ENCODE results near the gene C1orf21. TPM values are rescaled to one million over a fixed set of nuclear protein-coding genes. Genes with fewer than 3 reads are reported as not detected.

The C1orf21 gene
- total RNA-seq, 1 donor from 2014 or later: 0.09 TPM

DNA sequence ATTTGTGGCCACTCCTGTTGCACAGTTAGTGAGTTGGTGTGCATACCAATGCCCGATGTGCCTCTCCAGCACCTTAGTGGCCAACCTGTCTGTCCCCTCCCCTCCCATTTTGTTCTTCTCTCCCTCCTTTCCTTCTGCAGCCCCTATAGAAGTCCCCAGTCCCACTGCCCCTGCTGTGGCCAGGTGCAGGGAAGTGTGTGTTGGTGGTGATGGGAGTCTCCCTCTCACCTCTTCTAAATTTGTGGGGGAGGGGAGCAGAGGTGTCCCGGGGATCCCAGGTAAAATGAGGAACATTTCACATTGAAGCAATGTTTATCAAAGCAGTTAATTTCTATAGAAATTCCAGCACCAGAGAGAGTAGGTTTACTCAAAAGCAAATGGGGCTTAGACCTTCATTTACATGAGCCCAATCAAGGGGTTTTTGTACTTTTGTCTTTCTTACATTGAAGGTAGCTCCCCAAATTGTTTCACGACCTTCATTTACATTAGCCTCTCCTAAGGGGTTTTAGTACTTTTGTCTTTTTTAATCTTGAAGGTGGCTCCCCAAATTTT, 3.0 kb upstream of the C1orf21 start:
- H3K9me3 Mint-ChIP-seq: no peaks in the 10 kb centered on the region
- TF ChIP-seq, protein P1, sequence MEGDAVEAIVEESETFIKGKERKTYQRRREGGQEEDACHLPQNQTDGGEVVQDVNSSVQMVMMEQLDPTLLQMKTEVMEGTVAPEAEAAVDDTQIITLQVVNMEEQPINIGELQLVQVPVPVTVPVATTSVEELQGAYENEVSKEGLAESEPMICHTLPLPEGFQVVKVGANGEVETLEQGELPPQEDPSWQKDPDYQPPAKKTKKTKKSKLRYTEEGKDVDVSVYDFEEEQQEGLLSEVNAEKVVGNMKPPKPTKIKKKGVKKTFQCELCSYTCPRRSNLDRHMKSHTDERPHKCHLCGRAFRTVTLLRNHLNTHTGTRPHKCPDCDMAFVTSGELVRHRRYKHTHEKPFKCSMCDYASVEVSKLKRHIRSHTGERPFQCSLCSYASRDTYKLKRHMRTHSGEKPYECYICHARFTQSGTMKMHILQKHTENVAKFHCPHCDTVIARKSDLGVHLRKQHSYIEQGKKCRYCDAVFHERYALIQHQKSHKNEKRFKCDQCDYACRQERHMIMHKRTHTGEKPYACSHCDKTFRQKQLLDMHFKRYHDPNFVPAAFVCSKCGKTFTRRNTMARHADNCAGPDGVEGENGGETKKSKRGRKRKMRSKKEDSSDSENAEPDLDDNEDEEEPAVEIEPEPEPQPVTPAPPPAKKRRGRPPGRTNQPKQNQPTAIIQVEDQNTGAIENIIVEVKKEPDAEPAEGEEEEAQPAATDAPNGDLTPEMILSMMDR (IDR thresholded peaks at IDR 0.05): no peak
- H3K36me3 Mint-ChIP-seq (ENCODE audit: low read depth): no peaks in the 10 kb centered on the region
- DNase-seq (no peak), ATAC-seq (ENCODE audit: low read depth) (no peak)
- H3K4me3 Mint-ChIP-seq: no peak overlapping the region
- no peak overlapping the region for H3K27ac Mint-ChIP-seq
- CTCF ChIA-PET: no interaction called here
- intact Hi-C loops (cut with micrococcal nuclease): no loop called here
- POLR2A ChIA-PET: no interaction called here
- H3K27me3 Mint-ChIP-seq: peaks cover 36% of the 10 kb centered on the region
- H3K4me1 Mint-ChIP-seq: peaks cover 21% of the 10 kb centered on the region

DNA sequence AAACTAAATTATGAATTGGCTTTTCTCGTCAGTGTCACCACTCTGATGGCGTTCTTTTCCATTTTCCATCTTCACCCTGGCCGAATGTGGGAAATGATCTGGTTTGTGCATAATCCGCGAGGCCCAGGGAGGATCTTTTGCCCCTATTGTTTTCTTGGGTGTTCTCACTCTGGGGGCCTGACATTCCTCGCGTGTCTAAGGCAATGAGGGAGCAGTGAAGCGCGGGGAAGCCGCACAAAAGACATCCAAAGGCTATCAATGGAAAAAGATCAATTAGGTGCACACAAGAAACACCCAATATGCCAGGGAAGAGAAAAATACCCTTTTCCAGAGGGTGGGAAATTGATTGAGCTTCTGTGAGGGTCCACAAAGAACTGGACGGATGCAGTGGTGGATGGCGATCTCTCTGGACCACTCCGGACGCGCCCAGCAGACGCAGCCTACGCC, 941 bp upstream of the C1orf21 start:
- H3K4me1 Mint-ChIP-seq: peaks cover 21% of the 10 kb centered on the region
- TF ChIP-seq, protein P1 (IDR thresholded peaks at IDR 0.05): no peak
- DNase-seq (no peak), ATAC-seq (ENCODE audit: low read depth) (no peak)
- peak overlapping the region; percentile 74 for H3K4me3 Mint-ChIP-seq
- no peak overlapping the region for H3K27ac Mint-ChIP-seq
- H3K27me3 Mint-ChIP-seq: peaks cover 45% of the 10 kb centered on the region
- H3K9me3 Mint-ChIP-seq: no peaks in the 10 kb centered on the region
- no peaks in the 10 kb centered on the region for H3K36me3 Mint-ChIP-seq (ENCODE audit: low read depth)
- POLR2A ChIA-PET: no interaction called here
- CTCF ChIA-PET: no interaction called here
- intact Hi-C loops (cut with micrococcal nuclease): no loop called here

DNA sequence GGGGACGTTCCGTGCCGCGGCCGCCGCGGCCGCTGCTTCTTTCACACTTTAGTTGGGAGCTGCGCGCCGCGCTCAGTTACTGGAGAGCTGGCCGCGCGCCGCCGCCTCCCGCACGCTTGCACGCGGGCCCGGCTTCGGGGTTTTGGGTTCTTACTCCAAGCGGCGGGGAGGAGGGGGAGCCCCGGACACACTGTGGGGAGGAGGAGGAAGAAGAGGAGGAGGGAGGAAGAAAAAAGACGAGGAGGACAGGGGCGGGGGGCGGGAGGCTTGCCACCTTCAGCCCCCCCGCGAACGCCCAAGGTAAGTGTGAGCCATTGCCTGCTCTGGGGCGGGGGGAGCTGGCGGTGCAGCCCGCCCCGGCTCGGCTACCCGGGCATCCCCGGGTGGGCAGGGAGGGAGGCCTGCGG, 243 bp downstream of the C1orf21 start:
- Mint-ChIP-seq H3K36me3 (ENCODE audit: low read depth) (no peaks in the 10 kb centered on the region), H3K4me3 (peak overlapping the region; percentile 82), H3K9me3 (no peaks in the 10 kb centered on the region), H3K4me1 (peaks cover 21% of the 10 kb centered on the region), H3K27me3 (peaks cover 42% of the 10 kb centered on the region), H3K27ac (no peak overlapping the region)
- ChIA-PET POLR2A (no interaction called here), CTCF (no interaction called here)
- peak; percentile 16 for DNase-seq
- TF ChIP-seq, protein P1 (IDR thresholded peaks at IDR 0.05): no peak
- intact Hi-C loops (cut with micrococcal nuclease): no loop called here
- no peak for ATAC-seq (ENCODE audit: low read depth)

DNA sequence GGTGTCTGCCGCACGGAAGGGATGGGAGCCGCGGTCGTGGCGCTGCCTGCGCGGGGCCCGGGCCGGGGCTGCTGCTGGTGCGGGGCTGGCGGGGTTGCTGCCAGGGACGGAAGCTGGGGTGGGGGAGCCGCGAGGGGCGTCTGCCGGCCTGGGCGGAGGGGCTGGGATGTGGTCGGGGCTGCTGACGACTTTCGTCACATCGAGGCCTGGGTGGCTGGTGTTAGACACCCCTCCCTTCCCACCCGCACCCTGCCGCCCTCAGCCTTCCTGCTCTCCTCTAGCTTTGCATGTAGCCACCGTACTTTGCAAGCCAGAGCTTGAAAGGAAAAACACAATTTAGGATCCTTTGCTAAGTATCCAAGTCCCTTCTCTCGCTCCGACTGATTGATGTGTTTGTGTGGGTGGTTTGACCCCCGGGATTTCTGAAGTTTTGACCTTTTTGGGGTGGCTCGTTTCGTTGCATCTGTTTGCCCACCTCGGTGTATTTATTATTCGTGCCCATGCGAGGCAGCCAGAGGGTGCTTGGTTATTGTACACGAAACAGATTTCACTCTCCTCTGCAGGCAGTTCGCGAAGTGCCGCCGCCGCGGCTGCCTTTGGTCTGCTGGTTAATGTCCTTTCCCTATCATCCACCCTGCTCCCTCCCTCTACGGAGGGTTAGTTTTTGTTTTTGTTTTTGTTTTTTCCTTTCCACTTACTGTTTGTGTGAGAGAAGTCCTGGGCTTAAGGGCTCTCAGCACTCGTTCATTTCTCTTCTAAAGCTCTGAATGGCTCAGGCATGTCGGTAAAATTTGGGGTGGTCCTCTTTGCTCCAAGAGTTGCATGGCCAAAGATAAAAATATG, 868 bp downstream of the C1orf21 start:
- Mint-ChIP-seq H3K9me3 (no peaks in the 10 kb centered on the region), H3K36me3 (ENCODE audit: low read depth) (no peaks in the 10 kb centered on the region), H3K27ac (no peak overlapping the region), H3K27me3 (peaks cover 40% of the 10 kb centered on the region), H3K4me3 (peak overlapping the region; percentile 73), H3K4me1 (peaks cover 21% of the 10 kb centered on the region)
- no peak for DNase-seq
- intact Hi-C loops (cut with micrococcal nuclease): no loop called here
- POLR2A ChIA-PET: interaction anchor here (0.6 kb wide), 2 partner anchors 20 to 1823 kb away, joined by 3 to 6 read pairs; no protein-coding TSS in a partner anchor
- ATAC-seq (ENCODE audit: low read depth): no peak
- CTCF ChIA-PET: no interaction called here
- TF ChIP-seq, protein P1 (IDR thresholded peaks at IDR 0.05): no peak

DNA sequence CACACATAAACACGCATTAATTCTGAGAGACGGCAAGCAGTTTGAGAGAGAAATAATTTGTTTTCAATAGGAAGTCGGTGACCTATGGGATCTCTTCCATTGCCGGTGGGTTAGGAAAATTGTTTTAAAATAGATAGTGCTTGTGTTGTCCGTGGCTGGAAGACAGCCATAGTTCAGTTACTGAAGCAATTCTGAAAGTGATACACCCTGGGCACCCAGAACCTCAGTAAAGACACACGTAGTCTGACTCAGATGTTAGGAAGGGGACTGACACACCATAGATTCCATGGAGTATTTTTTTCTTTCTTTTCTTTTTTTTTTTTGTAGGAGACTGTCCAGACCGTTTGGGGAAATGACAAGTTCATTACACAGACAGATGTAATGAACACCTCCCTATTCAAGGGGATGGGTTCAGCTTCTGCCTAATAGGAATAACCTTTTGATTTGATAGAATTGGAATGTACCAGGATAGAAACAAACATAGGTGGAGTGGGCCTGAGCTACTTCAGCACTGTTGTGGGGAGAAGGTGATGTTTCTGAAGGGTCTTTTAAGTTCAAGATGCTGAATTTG, 1.6 kb downstream of the C1orf21 start:
- ATAC-seq (ENCODE audit: low read depth): no peak
- ChIA-PET CTCF (no interaction called here), POLR2A (no interaction called here)
- H3K4me3 Mint-ChIP-seq: peak overlapping the region; percentile 73
- TF ChIP-seq, protein P1 (IDR thresholded peaks at IDR 0.05): no peak
- H3K4me1 Mint-ChIP-seq: peaks cover 21% of the 10 kb centered on the region
- no peak overlapping the region for H3K27ac Mint-ChIP-seq
- no peaks in the 10 kb centered on the region for H3K9me3 Mint-ChIP-seq
- intact Hi-C loops (cut with micrococcal nuclease): no loop called here
- H3K36me3 Mint-ChIP-seq (ENCODE audit: low read depth): no peaks in the 10 kb centered on the region
- H3K27me3 Mint-ChIP-seq: peaks cover 35% of the 10 kb centered on the region
- DNase-seq: no peak
